Activated naive CD8-positive, alpha-beta T cell (primary cell): ENCODE measurements around the gene NACC2.

Source experiments
- H3K27ac Mint-ChIP-seq: one replicate; pipeline ENCODE4 v1.8.0; 2021; ENCODE audit warnings: mixed read lengths
- H3K27me3 Mint-ChIP-seq: one replicate; pipeline ENCODE4 v1.8.0; 2021; ENCODE audit warnings: mixed read lengths
- H3K36me3 Mint-ChIP-seq: one replicate; pipeline ENCODE4 v1.8.0; 2021; ENCODE audit warnings: mixed read lengths
- H3K4me1 Mint-ChIP-seq: one replicate; pipeline ENCODE4 v1.8.0; 2021; ENCODE audit warnings: low read depth, mixed read lengths
- H3K4me3 Mint-ChIP-seq: one replicate; pipeline ENCODE4 v1.8.0; 2021; ENCODE audit warnings: mild to moderate bottlenecking, mixed read lengths
- H3K9me3 Mint-ChIP-seq: one replicate; pipeline ENCODE4 v1.8.0; 2021; ENCODE audit warnings: low read depth, mixed read lengths

The NACC2 gene

DNA sequence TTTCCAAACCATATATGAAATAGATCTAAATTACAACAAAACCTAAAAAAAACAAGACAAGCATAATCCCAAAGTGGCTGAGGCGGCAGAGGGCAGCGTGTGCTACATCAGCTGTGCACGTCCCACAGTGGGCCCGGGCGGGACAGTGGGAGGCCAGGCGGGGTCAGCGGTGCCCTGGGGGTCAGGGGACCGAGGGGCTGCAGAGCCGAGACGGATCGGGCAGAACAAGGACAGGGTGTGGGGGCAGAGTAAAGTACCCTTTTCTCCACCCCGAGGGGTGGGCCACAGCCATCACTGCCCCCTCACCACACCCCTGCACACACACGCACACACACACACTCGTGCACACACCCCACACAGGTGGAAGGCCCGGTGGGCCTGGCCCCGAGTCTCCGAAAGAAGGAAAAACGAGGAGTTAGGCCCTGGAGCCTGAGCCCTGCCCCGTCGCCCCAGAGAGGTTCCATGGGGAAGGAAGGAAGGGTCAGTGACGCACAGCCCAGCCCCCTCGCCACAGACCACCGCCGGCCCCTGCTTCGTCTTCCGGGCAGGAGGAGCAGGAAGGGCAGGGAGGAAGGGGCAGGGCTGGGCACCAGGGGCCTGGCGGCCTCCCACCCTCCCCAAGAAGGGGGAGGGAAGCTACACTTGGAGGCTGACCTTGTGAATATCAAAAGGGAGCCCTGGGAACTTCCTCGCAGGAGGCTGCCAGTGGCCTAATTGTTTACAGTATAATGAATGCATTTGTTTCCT is 84.3 kb downstream of the NACC2 start:
- no peaks in the 10 kb centered on the region for H3K9me3 Mint-ChIP-seq
- no peaks in the 10 kb centered on the region for H3K4me1 Mint-ChIP-seq
- H3K36me3 Mint-ChIP-seq: no peaks in the 10 kb centered on the region
- H3K27me3 Mint-ChIP-seq: no peaks in the 10 kb centered on the region
- no peak overlapping the region for H3K4me3 Mint-ChIP-seq
- H3K27ac Mint-ChIP-seq: no peak overlapping the region

GRCh38 chr9:136010176-136010575 is 84.9 kb downstream of the NACC2 start:
- Mint-ChIP-seq H3K27ac (no peak overlapping the region), H3K27me3 (no peaks in the 10 kb centered on the region), H3K4me3 (no peak overlapping the region), H3K9me3 (no peaks in the 10 kb centered on the region), H3K4me1 (no peaks in the 10 kb centered on the region), H3K36me3 (no peaks in the 10 kb centered on the region)

DNA sequence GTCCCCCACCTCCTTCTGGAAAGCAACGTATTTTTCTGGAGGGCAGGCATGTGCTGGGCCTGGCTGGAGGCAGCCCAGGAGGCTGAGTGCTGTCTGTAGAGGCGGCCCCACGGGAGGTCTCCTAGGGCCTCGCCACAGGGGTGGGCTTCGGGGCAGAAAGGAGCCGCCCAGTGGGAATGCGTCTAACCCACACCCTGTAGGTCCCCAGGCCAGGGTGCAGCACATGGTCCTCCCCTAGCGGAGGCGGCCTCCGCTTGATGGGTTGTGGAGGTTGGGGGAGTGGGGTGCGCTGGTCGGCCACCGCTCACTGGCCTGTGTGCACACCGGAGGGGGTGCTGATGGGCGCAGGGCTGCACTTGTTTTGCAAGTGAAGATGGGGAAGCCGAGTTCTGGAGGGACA is 85.6 kb downstream of the NACC2 start:
- no peaks in the 10 kb centered on the region for H3K36me3 Mint-ChIP-seq
- H3K4me1 Mint-ChIP-seq: no peaks in the 10 kb centered on the region
- no peaks in the 10 kb centered on the region for H3K9me3 Mint-ChIP-seq
- no peak overlapping the region for H3K4me3 Mint-ChIP-seq
- no peaks in the 10 kb centered on the region for H3K27me3 Mint-ChIP-seq
- H3K27ac Mint-ChIP-seq: no peak overlapping the region

DNA sequence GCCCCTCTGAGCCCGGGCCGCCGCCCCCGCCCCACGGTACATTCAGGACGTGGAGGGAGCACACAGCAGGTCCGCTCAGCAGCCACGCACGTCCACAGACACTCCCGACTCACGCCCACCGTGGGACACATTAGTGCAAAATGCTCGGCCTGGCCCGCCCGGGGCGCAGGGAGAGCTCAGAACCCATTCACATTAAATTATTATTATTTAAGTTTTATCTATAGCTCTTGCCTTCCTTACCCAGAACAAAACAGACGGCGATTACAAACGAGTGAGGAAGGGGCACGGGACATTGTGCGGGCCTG is 86.4 kb downstream of the NACC2 start:
- H3K27me3 Mint-ChIP-seq: no peaks in the 10 kb centered on the region
- H3K36me3 Mint-ChIP-seq: no peaks in the 10 kb centered on the region
- H3K4me1 Mint-ChIP-seq: no peaks in the 10 kb centered on the region
- no peak overlapping the region for H3K4me3 Mint-ChIP-seq
- H3K27ac Mint-ChIP-seq: no peak overlapping the region
- no peaks in the 10 kb centered on the region for H3K9me3 Mint-ChIP-seq

DNA sequence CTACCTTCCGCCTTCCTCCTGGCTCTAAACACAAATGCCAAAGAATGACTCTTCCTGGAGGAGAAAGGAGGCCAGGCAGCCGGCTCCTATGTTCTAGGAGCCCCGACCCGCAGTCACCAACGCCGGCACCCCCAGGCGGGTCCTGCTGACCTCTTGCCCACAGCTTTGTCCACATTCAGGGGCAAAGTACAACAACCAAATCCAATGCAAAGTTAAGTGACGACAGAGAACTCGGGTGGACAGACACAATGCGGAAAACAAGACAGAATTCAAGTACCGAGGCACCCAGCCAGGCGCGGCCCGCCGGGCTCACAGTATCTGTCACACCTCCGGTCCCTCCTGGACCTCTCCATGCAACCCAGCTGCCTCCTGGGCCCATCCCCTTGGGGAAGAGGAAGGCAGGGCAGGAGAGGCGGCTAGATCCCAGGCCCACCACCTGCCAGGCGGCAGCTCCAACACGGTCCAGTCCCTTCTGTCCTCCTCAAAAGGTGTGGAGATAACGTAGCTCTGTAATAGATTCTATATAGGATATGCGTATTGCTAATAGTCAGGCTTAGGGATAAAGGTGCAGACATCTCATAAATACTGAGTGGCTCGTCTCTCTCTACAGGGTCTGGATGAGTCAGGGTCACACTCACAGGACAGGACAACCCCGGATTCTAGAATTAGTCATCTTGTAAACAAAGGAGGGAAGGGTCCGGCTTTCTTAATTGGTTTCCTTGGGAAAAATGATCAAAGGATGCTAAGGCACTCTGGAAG is 87.0 kb downstream of the NACC2 start:
- no peaks in the 10 kb centered on the region for H3K36me3 Mint-ChIP-seq

DNA sequence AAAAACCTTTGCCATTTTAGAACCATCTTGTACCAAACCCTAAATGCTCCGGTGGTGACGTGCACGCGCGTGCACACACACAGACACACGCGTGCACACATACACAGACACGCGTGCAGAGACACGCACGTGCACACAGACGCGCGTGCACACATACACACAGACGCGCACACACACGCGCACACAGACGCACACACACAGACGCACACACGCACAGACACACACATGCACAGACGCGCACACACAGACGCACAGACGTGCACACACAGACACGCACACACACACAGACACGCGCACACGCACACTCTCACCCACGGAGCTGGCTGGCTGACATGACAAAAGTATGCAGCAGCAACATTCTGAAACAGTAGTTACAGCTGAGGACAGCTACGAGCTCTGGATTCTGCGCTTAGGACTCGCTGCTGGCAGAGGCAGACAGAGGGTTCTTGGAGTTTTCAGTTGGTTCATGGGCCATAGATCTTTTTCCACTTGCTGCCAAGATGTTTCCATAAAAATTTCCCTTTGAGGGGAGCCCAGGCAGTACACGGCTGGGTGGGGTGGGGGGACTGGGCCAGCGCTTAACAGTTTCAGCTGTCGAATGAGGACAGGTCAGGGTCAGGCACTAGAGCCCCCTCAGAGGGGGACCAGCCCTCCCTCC is 87.7 kb downstream of the NACC2 start:
- Mint-ChIP-seq H3K27me3 (no peaks in the 10 kb centered on the region), H3K4me1 (no peaks in the 10 kb centered on the region), H3K27ac (no peak overlapping the region), H3K9me3 (no peaks in the 10 kb centered on the region), H3K36me3 (no peaks in the 10 kb centered on the region), H3K4me3 (no peak overlapping the region)

More for the DNA sequence above, 87.0 kb downstream of the NACC2 start:
- no peaks in the 10 kb centered on the region for H3K27me3 Mint-ChIP-seq
- H3K4me3 Mint-ChIP-seq: no peak overlapping the region
- no peak overlapping the region for H3K27ac Mint-ChIP-seq
- no peaks in the 10 kb centered on the region for H3K9me3 Mint-ChIP-seq
- no peaks in the 10 kb centered on the region for H3K4me1 Mint-ChIP-seq

DNA sequence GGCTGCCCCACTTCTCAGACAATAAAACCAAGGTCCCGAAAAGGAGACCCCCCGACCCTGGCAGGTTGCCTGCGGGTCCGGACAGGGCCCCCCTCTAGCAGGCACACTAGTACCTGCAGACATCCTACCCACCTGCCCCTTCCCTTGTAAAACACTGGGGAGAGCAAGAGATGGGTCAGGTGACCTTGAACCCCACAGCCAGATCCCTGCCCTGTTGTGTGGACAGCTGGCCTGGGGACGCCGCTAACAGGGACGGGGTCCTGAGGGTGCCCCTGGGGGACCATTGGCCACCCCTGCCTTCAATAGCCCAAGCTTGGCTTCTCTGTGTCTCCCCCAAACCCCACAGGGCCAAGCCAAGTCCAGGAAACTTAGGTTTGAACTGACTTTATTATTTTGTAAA is 88.9 kb downstream of the NACC2 start:
- Mint-ChIP-seq H3K27me3 (no peaks in the 10 kb centered on the region), H3K36me3 (no peaks in the 10 kb centered on the region), H3K4me1 (no peaks in the 10 kb centered on the region), H3K9me3 (no peaks in the 10 kb centered on the region), H3K4me3 (no peak overlapping the region), H3K27ac (no peak overlapping the region)

GRCh38 chr9:136004712-136005111 is 90.4 kb downstream of the NACC2 start:
- Mint-ChIP-seq H3K9me3 (no peaks in the 10 kb centered on the region), H3K4me3 (no peak overlapping the region), H3K27ac (no peak overlapping the region), H3K4me1 (no peaks in the 10 kb centered on the region), H3K27me3 (no peaks in the 10 kb centered on the region), H3K36me3 (no peaks in the 10 kb centered on the region)

DNA sequence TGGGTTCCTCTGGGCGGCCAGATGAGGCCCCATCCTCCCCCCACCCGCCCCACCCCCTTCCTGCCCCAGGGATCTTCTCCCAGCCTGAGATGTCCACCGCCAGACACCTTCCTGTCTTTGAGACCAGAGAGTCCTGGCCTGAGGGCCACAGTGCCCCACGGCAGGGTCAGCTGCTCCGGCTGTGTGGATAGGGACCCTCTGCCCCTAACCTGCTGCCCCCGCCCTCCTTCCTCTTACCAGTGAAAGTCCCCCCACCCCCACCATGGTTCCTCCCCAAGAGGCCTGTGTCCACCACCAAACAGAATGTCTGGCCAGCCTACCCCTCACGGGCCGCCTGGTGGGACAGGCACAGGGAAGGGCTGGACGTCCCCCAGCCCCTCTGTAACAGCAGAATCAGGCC is 90.9 kb downstream of the NACC2 start:
- no peaks in the 10 kb centered on the region for H3K9me3 Mint-ChIP-seq
- H3K27me3 Mint-ChIP-seq: no peaks in the 10 kb centered on the region
- no peak overlapping the region for H3K4me3 Mint-ChIP-seq
- no peaks in the 10 kb centered on the region for H3K4me1 Mint-ChIP-seq
- no peaks in the 10 kb centered on the region for H3K36me3 Mint-ChIP-seq
- H3K27ac Mint-ChIP-seq: no peak overlapping the region

GRCh38 chr9:136003411-136004218 is 91.5 kb downstream of the NACC2 start:
- no peak overlapping the region for H3K4me3 Mint-ChIP-seq
- no peaks in the 10 kb centered on the region for H3K9me3 Mint-ChIP-seq
- H3K27me3 Mint-ChIP-seq: no peaks in the 10 kb centered on the region
- H3K4me1 Mint-ChIP-seq: no peaks in the 10 kb centered on the region
- no peaks in the 10 kb centered on the region for H3K36me3 Mint-ChIP-seq
- H3K27ac Mint-ChIP-seq: no peak overlapping the region

DNA sequence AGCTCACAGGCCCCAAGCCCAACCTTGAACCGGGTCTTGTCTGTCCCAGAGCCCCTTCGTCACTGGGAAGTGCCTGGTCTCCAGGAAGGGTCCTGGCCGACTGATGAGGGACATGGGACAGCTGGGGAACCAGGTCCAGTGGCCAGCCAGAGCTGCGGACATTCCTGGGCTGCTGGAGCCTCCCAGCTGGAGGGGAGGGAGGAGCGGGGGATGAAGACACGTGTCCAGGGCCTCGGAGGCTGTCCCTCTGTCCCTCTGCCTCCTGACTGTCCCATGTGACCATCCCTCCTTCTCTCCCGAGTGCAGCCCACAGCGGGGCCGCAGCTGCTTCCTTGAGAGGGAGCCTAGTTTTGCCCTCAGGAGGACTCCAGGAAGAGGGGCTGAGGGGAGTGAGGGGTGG is 92.2 kb downstream of the NACC2 start:
- H3K27me3 Mint-ChIP-seq: no peaks in the 10 kb centered on the region
- H3K36me3 Mint-ChIP-seq: no peaks in the 10 kb centered on the region
- H3K4me3 Mint-ChIP-seq: no peak overlapping the region
- no peaks in the 10 kb centered on the region for H3K9me3 Mint-ChIP-seq
- no peaks in the 10 kb centered on the region for H3K4me1 Mint-ChIP-seq
- H3K27ac Mint-ChIP-seq: no peak overlapping the region

DNA sequence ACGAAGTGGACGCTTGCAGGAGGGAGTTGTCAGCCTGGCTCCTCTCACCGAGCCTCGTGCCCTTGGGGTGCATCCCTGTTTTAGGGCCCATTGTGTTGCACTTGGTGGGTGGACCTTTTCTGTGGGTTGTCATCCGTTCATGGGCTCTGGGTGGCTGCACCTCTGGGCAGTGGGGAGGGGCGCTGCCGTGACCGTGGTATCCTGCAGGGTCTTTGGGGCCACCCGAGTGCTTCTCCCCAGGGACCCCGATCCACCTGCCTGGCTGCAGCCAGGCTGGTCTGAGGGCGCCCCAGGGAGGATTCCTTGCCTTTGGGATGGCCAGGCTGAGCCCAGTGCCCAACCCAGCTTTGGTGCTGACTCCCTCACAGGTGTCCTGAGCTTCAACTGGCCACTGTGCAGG is 92.9 kb downstream of the NACC2 start:
- Mint-ChIP-seq H3K27ac (no peak overlapping the region), H3K9me3 (no peaks in the 10 kb centered on the region), H3K4me3 (no peak overlapping the region), H3K27me3 (no peaks in the 10 kb centered on the region), H3K4me1 (no peaks in the 10 kb centered on the region), H3K36me3 (no peaks in the 10 kb centered on the region)

DNA sequence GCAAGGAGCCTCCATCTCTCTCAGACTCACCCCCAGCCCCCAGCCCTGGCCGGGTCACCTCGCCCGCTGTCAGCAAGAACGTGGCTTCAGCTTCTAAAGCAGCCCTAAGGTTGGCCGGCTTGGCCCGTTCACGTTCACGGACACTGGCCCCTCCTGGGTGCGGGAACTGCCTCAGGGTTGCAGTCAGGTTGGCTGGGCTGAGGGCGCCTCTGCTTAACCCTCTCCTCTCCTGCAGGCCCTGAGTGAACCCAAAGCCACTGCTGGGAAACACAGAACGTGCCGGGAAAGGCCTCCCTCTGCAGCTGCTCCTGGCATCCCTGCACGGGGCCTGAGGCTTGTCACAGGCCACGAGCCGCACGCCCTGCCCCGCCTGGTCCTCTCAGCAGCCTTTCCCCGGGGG is 93.9 kb downstream of the NACC2 start:
- Mint-ChIP-seq H3K9me3 (no peaks in the 10 kb centered on the region), H3K4me3 (no peak overlapping the region), H3K36me3 (no peaks in the 10 kb centered on the region), H3K27me3 (no peaks in the 10 kb centered on the region), H3K4me1 (no peaks in the 10 kb centered on the region), H3K27ac (no peak overlapping the region)

GRCh38 chr9:135998410-135999071 is 96.5 kb downstream of the NACC2 start:
- no peaks in the 10 kb centered on the region for H3K27me3 Mint-ChIP-seq
- H3K4me1 Mint-ChIP-seq: no peaks in the 10 kb centered on the region
- H3K9me3 Mint-ChIP-seq: no peaks in the 10 kb centered on the region
- no peak overlapping the region for H3K27ac Mint-ChIP-seq
- H3K36me3 Mint-ChIP-seq: no peaks in the 10 kb centered on the region
- no peak overlapping the region for H3K4me3 Mint-ChIP-seq
